Measurements from ENCODE around the gene RIN2.

The RIN2 gene, protein sequence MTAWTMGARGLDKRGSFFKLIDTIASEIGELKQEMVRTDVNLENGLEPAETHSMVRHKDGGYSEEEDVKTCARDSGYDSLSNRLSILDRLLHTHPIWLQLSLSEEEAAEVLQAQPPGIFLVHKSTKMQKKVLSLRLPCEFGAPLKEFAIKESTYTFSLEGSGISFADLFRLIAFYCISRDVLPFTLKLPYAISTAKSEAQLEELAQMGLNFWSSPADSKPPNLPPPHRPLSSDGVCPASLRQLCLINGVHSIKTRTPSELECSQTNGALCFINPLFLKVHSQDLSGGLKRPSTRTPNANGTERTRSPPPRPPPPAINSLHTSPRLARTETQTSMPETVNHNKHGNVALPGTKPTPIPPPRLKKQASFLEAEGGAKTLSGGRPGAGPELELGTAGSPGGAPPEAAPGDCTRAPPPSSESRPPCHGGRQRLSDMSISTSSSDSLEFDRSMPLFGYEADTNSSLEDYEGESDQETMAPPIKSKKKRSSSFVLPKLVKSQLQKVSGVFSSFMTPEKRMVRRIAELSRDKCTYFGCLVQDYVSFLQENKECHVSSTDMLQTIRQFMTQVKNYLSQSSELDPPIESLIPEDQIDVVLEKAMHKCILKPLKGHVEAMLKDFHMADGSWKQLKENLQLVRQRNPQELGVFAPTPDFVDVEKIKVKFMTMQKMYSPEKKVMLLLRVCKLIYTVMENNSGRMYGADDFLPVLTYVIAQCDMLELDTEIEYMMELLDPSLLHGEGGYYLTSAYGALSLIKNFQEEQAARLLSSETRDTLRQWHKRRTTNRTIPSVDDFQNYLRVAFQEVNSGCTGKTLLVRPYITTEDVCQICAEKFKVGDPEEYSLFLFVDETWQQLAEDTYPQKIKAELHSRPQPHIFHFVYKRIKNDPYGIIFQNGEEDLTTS

DNA sequence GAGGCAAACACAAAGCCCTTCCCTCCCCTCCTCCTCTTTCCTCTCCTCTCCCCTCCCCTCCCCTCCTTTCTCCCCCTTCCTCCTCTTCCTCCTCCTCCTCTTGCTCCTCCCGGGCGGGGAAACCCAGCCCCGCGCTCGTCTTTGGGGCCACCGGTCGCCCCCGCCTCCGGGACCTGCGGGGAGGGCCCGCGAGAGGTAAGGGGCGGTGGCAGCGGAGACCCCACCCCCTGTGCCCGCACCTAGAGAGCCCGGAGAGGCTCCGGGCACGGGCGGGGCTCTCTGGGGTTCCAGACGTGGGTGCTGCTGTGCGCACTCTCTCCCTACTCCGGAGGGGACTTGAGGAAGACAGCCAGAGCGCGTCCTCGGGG is at the start of gene RIN2:
Gene RIN2, plus strand, starts transcription at position 126 of the 368 bp plus-strand sequence. CDS start 131,344 bp downstream, outside the sequence.
- H3K4me1 Mint-ChIP-seq (ENCODE audit: low read depth), result no peaks in the 10 kb centered on the region
- H3K9me3 Mint-ChIP-seq, result no peaks in the 10 kb centered on the region
- H3K27me3 Mint-ChIP-seq (ENCODE audit: low read depth), result peaks cover 46% of the 10 kb centered on the region
- no peaks in the 10 kb centered on the region for H3K36me3 Mint-ChIP-seq (ENCODE audit: low read depth)
- no peak within 1 kb of the TSS for H3K4me3 Mint-ChIP-seq
- DNase-seq (ENCODE audit: low spot score), result no peak
- no peak within 1 kb of the TSS for H3K27ac Mint-ChIP-seq

DNA sequence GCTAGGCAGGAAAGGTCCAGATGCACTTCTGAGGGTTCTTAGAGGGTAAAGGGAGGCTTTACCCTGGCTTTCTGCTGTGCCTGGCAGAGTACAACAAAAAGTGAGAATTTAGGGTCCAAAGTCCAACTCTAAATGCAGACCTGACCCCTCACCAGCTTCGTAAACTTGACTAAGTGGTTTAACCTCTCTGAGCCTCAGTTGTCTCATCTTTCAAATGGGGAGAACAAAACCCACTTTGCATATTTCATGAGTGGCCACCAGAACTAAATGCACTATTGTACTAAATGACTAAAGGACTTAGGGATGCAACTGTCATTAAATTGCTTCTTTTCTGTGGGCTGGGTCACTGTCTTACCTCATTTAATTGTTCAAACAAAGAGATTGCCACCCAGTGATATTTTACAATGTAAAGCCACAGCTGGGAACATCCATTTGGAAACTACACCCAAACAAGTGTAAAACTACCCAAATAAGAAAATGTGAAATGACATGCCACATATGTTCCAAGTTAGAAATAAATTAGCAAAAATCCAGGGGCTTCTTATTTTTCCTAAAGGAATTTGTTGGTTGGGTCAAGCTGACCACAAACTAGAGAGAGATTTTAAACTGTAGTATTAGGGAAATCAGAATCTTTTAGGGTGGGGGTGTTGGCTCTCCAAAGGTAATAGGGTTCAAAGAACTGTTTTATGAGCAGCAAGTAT is 48.3 kb upstream of the RIN2 start:
- peaks cover 5% of the 10 kb centered on the region for H3K9me3 Mint-ChIP-seq
- DNase-seq (ENCODE audit: low spot score), result no peak
- no peak overlapping the region for H3K4me3 Mint-ChIP-seq
- H3K36me3 Mint-ChIP-seq (ENCODE audit: low read depth), result no peaks in the 10 kb centered on the region
- H3K4me1 Mint-ChIP-seq (ENCODE audit: low read depth), result no peaks in the 10 kb centered on the region
- H3K27me3 Mint-ChIP-seq (ENCODE audit: low read depth), result no peaks in the 10 kb centered on the region
- H3K27ac Mint-ChIP-seq, result no peak overlapping the region

DNA sequence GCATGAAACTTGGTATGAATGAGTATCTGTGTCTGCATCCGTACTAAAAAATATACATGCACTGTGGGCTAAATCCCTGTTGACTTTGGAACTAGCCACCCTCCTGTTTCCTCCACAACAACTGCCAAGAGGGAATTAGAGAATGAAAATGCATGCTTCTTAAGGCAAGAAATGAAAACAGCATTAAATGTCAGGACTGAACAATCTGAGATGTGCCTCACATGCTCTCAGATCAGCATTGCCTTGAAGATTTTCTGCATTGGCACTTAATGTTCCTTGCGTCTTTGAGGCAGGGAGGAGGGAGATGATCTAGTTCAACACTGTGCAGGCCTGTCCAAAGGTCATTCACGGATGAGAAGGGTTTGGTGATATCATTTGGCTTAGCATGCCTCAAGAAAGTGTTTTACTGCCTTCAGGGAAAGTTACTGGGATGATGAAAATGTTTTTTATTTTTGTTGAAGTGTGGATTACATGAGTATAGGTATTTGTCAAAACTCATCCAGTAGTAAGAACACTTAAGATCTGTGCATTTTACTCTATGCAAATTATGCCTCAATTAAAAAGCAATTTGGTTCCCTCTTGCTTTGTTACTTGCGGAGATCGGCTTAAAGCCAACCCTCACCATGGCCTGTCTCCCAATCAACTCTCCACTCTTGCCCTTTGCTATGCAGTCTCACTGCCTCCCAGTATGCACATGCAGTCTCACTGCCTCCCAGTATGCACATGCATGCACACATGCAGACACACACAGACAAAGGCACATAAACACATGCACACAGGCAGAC is 47.5 kb upstream of the RIN2 start:
- H3K4me3 Mint-ChIP-seq, result no peak overlapping the region
- H3K36me3 Mint-ChIP-seq (ENCODE audit: low read depth), result no peaks in the 10 kb centered on the region
- DNase-seq (ENCODE audit: low spot score), result no peak
- peaks cover 5% of the 10 kb centered on the region for H3K9me3 Mint-ChIP-seq
- H3K4me1 Mint-ChIP-seq (ENCODE audit: low read depth), result no peaks in the 10 kb centered on the region
- H3K27ac Mint-ChIP-seq, result no peak overlapping the region
- no peaks in the 10 kb centered on the region for H3K27me3 Mint-ChIP-seq (ENCODE audit: low read depth)

DNA sequence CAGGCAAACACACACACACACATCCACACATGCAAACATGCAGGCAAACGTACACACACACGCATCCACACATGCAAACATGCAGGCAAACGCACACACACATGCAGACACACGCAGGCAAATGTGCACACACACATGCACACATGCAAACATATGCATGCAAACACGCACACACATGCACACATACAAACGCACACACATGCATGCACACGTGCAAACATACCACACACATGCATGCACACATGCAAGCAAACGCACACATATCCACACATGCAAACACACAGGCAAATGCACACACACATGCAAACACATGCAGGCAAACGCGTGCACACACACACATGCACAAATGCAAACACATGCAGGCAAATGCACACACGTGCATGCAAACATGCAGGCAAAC is 46.9 kb upstream of the RIN2 start:
- DNase-seq (ENCODE audit: low spot score), result no peak
- Mint-ChIP-seq H3K9me3 (peaks cover 5% of the 10 kb centered on the region), H3K36me3 (ENCODE audit: low read depth) (no peaks in the 10 kb centered on the region), H3K4me3 (no peak overlapping the region), H3K27me3 (ENCODE audit: low read depth) (no peaks in the 10 kb centered on the region), H3K4me1 (ENCODE audit: low read depth) (no peaks in the 10 kb centered on the region), H3K27ac (no peak overlapping the region)

DNA sequence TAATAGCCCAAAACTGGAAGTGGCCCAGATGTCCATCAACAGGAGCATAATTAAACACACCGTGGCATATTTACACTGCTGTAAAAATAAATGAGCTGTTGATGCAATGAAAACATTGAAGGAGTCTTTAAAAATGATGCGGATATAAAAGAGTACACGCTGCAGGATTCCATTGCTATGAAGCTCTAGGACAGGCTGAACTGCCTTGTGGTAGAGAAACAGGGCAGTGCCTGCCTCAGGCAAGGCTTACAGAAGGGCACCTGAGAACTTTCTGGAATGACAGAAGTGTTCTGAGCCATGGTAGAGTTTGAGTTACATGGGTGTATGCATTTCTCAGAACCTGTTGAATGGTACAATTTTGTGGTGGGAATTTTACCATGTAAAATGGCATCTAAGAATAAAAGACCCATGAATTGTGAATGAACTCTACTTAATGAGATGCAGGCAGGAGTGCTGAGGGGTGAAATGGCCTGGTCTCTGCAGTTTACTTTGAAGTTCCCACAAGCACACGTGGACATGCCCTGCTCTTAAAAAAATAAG is 45.3 kb upstream of the RIN2 start:
- peaks cover 5% of the 10 kb centered on the region for H3K9me3 Mint-ChIP-seq
- no peaks in the 10 kb centered on the region for H3K36me3 Mint-ChIP-seq (ENCODE audit: low read depth)
- no peak for DNase-seq (ENCODE audit: low spot score)
- no peaks in the 10 kb centered on the region for H3K4me1 Mint-ChIP-seq (ENCODE audit: low read depth)
- no peaks in the 10 kb centered on the region for H3K27me3 Mint-ChIP-seq (ENCODE audit: low read depth)
- H3K27ac Mint-ChIP-seq, result no peak overlapping the region
- no peak overlapping the region for H3K4me3 Mint-ChIP-seq

DNA sequence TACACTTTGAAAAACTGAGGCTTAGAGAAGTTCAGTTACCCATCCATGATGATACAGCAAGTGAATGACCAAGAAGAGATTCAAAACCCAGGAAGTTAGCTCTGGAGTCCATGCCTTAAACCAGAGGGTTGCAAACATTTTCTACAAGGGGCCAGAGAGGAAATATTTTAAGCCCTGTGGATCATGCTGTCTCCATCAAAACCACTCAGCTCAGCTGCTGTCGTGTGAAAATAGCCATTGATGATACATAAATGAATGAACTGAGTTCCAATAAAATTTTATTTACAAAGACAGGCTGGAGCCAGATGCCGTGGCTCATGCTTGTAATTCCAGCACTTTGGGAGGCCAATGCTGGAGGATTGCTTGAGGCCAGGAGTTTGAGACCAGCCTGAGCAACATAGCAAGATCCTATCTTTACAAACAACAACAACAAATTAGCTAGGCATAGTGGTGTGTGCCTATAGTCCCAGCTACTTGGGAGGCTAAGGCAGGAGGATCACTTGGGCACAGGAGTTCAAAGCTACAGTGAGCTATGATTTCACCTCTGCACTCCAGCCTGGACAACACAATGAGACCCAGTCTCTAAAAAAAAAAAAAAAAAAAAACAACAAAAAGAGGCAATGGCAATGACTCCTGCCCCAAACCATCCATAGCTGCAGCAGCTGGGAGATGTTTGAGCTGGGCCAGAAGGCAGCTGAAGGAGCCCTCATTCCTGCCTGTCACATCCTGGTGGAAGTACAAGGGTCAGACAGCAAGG is 44.1 kb upstream of the RIN2 start:
- H3K4me3 Mint-ChIP-seq, result no peak overlapping the region
- DNase-seq (ENCODE audit: low spot score), result no peak
- no peak overlapping the region for H3K27ac Mint-ChIP-seq
- no peaks in the 10 kb centered on the region for H3K4me1 Mint-ChIP-seq (ENCODE audit: low read depth)
- H3K9me3 Mint-ChIP-seq, result peaks cover 5% of the 10 kb centered on the region
- no peaks in the 10 kb centered on the region for H3K27me3 Mint-ChIP-seq (ENCODE audit: low read depth)
- H3K36me3 Mint-ChIP-seq (ENCODE audit: low read depth), result no peaks in the 10 kb centered on the region

DNA sequence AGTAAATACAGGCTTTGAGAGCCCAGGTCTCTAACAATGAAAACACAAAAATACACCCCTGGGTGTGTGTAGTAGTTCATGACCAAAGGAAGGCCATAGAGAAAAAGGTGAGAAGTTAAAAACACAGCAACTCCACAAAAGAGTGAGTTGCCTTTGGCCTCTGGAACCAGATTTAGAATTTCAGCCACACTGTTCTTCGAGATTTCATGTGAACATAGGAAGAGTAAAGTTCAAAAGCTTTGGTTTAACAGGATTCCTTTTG is 43.5 kb upstream of the RIN2 start:
- H3K4me3 Mint-ChIP-seq, result no peak overlapping the region
- H3K9me3 Mint-ChIP-seq, result peaks cover 5% of the 10 kb centered on the region
- H3K36me3 Mint-ChIP-seq (ENCODE audit: low read depth), result no peaks in the 10 kb centered on the region
- no peaks in the 10 kb centered on the region for H3K27me3 Mint-ChIP-seq (ENCODE audit: low read depth)
- no peak for DNase-seq (ENCODE audit: low spot score)
- no peaks in the 10 kb centered on the region for H3K4me1 Mint-ChIP-seq (ENCODE audit: low read depth)
- H3K27ac Mint-ChIP-seq, result no peak overlapping the region

DNA sequence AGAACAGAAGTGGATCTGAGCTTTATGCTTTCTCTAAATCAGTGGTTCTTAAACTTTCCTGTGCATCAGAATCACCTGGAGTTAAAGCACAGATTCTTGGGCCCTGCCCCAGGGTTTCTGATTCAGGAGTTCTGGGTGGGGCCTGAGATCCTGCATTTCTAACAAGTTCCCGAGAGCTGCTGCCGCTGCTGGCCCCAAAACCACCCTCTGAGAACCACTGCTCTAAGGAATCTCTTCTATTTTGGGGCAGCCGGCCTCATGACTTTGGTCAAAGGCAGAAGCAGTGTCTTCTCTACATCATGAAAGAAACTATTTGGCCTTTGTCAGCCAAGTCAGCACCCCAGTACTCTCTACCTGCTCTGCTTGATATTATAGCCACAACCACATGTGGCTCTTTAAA is 42.1 kb upstream of the RIN2 start:
- Mint-ChIP-seq H3K36me3 (ENCODE audit: low read depth) (no peaks in the 10 kb centered on the region), H3K27ac (no peak overlapping the region), H3K4me1 (ENCODE audit: low read depth) (no peaks in the 10 kb centered on the region), H3K27me3 (ENCODE audit: low read depth) (no peaks in the 10 kb centered on the region), H3K9me3 (peaks cover 3% of the 10 kb centered on the region), H3K4me3 (no peak overlapping the region)
- no peak for DNase-seq (ENCODE audit: low spot score)

DNA sequence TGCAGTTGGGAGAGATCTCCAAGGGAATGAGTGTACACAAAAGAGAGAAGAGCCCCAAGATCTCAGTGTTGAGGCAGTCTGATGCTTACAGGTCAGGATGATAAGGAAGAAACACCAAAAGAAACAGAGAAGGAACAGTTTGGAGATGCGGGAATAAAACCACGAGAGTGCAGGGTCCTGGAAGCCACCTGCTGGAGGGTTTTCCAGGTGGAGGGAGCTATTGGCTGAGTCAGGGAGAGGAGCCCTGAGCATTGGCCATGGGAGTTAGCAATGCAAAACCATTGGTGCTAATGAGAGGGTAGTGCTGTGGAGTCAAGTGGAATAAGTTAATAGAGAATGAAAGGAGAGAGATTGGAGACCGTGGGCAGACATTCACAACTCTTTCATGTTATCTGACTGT is 39.2 kb upstream of the RIN2 start:
- H3K27me3 Mint-ChIP-seq (ENCODE audit: low read depth), result no peaks in the 10 kb centered on the region
- no peaks in the 10 kb centered on the region for H3K4me1 Mint-ChIP-seq (ENCODE audit: low read depth)
- no peaks in the 10 kb centered on the region for H3K9me3 Mint-ChIP-seq
- no peak overlapping the region for H3K4me3 Mint-ChIP-seq
- no peak overlapping the region for H3K27ac Mint-ChIP-seq
- no peaks in the 10 kb centered on the region for H3K36me3 Mint-ChIP-seq (ENCODE audit: low read depth)
- no peak for DNase-seq (ENCODE audit: low spot score)

DNA sequence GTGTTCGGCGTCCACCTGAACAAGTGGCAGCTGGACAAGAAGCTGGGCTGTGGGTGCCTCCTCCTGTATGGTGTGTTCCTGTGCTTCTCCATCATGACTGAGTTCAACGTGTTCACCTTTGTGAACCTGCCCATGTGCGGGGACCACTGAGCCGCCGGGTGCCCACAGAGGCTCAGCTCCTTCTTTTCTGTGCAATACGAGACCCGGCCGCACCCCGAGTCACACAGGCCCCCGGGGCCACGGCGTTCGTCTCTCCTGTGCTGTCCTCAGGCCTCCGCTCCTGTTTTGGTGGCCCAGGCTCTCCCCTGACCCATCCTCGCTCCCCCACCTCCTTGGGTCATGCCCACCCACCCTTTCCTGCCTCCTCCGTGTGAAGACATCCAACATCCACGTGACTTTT is 37.1 kb upstream of the RIN2 start:
- H3K27me3 Mint-ChIP-seq (ENCODE audit: low read depth), result no peaks in the 10 kb centered on the region
- H3K27ac Mint-ChIP-seq, result no peak overlapping the region
- no peaks in the 10 kb centered on the region for H3K36me3 Mint-ChIP-seq (ENCODE audit: low read depth)
- H3K4me1 Mint-ChIP-seq (ENCODE audit: low read depth), result no peaks in the 10 kb centered on the region
- DNase-seq (ENCODE audit: low spot score), result no peak
- H3K9me3 Mint-ChIP-seq, result no peaks in the 10 kb centered on the region
- H3K4me3 Mint-ChIP-seq, result no peak overlapping the region

DNA sequence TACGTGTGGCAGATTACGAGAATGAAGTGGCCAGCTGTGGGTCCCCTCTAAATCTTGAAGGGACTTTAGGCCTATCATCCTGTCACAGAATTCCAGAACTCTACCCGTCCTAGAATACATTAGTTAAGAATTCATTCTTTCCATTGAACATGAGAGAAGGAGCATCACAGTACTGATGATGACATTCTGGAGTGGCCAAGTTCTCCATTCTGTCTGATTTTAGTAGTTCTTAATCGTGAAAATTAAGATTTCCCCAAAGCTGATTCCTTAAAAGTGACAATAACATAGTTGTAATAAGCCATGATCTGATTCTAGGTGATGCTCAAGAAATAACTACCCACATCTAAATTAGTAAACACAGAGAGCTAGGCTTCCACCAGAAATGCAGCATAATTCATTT is 35.0 kb upstream of the RIN2 start:
- no peak for DNase-seq (ENCODE audit: low spot score)
- H3K36me3 Mint-ChIP-seq (ENCODE audit: low read depth), result no peaks in the 10 kb centered on the region
- H3K4me1 Mint-ChIP-seq (ENCODE audit: low read depth), result no peaks in the 10 kb centered on the region
- H3K4me3 Mint-ChIP-seq, result no peak overlapping the region
- H3K27me3 Mint-ChIP-seq (ENCODE audit: low read depth), result no peaks in the 10 kb centered on the region
- H3K27ac Mint-ChIP-seq, result no peak overlapping the region
- no peaks in the 10 kb centered on the region for H3K9me3 Mint-ChIP-seq

DNA sequence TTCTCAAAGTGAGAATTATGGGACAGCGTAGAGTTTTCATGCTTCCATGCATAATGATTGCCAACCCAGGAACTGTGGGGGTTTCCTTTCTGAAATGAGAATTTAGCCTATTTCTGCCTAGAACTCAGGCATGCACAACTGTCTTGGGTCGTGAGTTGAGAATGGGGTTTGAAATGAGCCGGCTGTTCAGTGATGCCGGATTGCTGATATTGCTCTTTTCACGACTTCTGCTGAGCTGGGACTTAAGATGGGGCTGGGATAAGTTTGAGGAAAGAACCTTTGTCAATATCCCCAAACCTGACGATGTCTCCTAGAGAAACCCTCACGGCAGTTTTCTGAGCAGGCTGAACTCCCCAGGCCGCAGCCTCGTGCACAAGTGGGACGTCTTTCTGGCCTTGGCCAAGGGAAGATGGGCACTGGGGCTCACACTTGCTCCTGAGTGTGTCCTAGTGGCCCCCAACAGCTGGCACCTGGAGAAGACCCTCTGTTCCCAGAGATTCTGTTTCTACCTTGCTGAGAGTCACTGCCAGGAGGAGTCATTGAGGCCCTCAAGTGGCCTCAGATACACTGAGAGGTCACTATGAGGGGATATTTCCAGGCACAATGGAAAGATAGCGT is 34.1 kb upstream of the RIN2 start:
- H3K4me1 Mint-ChIP-seq (ENCODE audit: low read depth), result no peaks in the 10 kb centered on the region
- DNase-seq (ENCODE audit: low spot score), result no peak
- no peak overlapping the region for H3K27ac Mint-ChIP-seq
- no peaks in the 10 kb centered on the region for H3K36me3 Mint-ChIP-seq (ENCODE audit: low read depth)
- no peaks in the 10 kb centered on the region for H3K27me3 Mint-ChIP-seq (ENCODE audit: low read depth)
- no peaks in the 10 kb centered on the region for H3K9me3 Mint-ChIP-seq
- H3K4me3 Mint-ChIP-seq, result no peak overlapping the region

DNA sequence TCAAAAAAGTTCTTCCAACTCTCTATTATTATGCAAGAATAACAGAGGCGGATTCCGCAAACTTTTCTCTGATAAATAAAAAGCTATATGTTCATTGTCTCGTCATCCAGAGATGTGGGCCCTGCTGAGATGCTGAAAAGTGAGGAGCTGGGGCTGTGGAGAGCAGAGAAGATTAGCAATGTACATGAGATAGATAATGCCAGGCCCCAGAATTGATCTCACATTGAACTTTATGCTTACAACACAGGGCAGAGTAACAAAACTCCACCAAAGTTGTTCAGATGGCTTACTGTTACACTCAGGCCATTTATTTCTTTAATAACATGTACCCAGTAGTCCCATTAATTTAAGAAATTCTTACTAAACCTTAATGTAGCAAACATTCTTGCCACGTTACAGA is 32.7 kb upstream of the RIN2 start:
- no peak overlapping the region for H3K4me3 Mint-ChIP-seq
- H3K27me3 Mint-ChIP-seq (ENCODE audit: low read depth), result no peaks in the 10 kb centered on the region
- no peaks in the 10 kb centered on the region for H3K4me1 Mint-ChIP-seq (ENCODE audit: low read depth)
- DNase-seq (ENCODE audit: low spot score), result no peak
- H3K27ac Mint-ChIP-seq, result no peak overlapping the region
- H3K36me3 Mint-ChIP-seq (ENCODE audit: low read depth), result no peaks in the 10 kb centered on the region
- H3K9me3 Mint-ChIP-seq, result no peaks in the 10 kb centered on the region

Data from T-helper 2 cell treated with Interferon-gamma antibody and Interleukin-4, amounts not matched to agents 5 μg/mL and 100 μg/mL, for 36 hours (primary cell).